Bronchial epithelial cell (primary cell): ENCODE results near the gene HOXB6. TPM values are rescaled to one million over a fixed set of nuclear protein-coding genes. Genes with fewer than 3 reads are reported as not detected.

Experiments
- DNase-seq: peaks from one replicate; pipeline ENCODE4 v3.0.0-alpha.2; 2010; ENCODE audit warnings: low read depth
- FAIRE-seq: peaks from 2 replicates; lab custom pipeline; 2011; peaks lifted over from hg19 to GRCh38; lab: Jason Lieb, UNC
- H3K27me3 ChIP-seq: 2 replicates; pipeline ENCODE4 v1.5.1; 2011; ENCODE audit warnings: low read length; ENCODE audit not compliant: control insufficient read depth, insufficient read depth
- H3K36me3 ChIP-seq: 2 replicates; pipeline ENCODE4 v1.5.1; 2011; ENCODE audit warnings: low read length; ENCODE audit not compliant: control insufficient read depth, insufficient read depth
- H3K4me3 ChIP-seq: 2 replicates; pipeline ENCODE4 v1.5.1; 2011; ENCODE audit warnings: mild to moderate bottlenecking, low read depth, low read length, control low read depth
- CTCF ChIP-seq: IDR thresholded peaks from 2 replicates; pipeline ENCODE4 v1.5.1; 2011; ENCODE audit warnings: mild to moderate bottlenecking, moderate library complexity, low read length, control low read depth, inconsistent platforms; ENCODE audit not compliant: insufficient read depth, severe bottlenecking
- total RNA-seq: library from RNA; depleted of rRNA; stranded (reverse); fragments of >200 nt; gene quantifications from 2 replicates; pipeline ENCODE4 v1.2.1, GENCODE V29; 2014

Gene HOXB6
- total RNA-seq, 1 donor from 2014 or later, result not detected

- FAIRE-seq (no peak), DNase-seq (peak; percentile 63)
- Histone ChIP-seq H3K27me3 (peaks cover 82% of the 10 kb centered on the region), H3K36me3 (no peaks in the 10 kb centered on the region), H3K4me3 (no peak overlapping the region)
- TF ChIP-seq CTCF, result no peak
These were observed 32.8 kb upstream of the HOXB6 start for GRCh38 chr17:48637323-48638260.

GRCh38 chr17:48636177-48637018 is 31.6 kb upstream of the HOXB6 start:
- peak; percentile 51 for TF ChIP-seq CTCF
- DNase-seq, result peak; percentile 10
- H3K4me3 ChIP-seq, result no peak overlapping the region
- FAIRE-seq, result no peak
- H3K36me3 ChIP-seq, result no peaks in the 10 kb centered on the region
- H3K27me3 ChIP-seq, result peaks cover 85% of the 10 kb centered on the region

- Histone ChIP-seq H3K4me3 (no peak overlapping the region), H3K27me3 (peaks cover 88% of the 10 kb centered on the region), H3K36me3 (no peaks in the 10 kb centered on the region)
- FAIRE-seq (no peak), DNase-seq (no peak)
- no peak for TF ChIP-seq CTCF
These were observed 29.9 kb upstream of the HOXB6 start for GRCh38 chr17:48634493-48635208.

GRCh38 chr17:48633266-48633677 is 28.5 kb upstream of the HOXB6 start:
- FAIRE-seq (no peak), DNase-seq (no peak)
- Histone ChIP-seq H3K4me3 (no peak overlapping the region), H3K36me3 (no peaks in the 10 kb centered on the region), H3K27me3 (peaks cover 92% of the 10 kb centered on the region)
- TF ChIP-seq CTCF, result no peak

- Histone ChIP-seq H3K4me3 (no peak overlapping the region), H3K27me3 (peaks cover 93% of the 10 kb centered on the region), H3K36me3 (no peaks in the 10 kb centered on the region)
- DNase-seq (no peak), FAIRE-seq (no peak)
- TF ChIP-seq CTCF, result no peak
These were observed 27.9 kb upstream of the HOXB6 start for GRCh38 chr17:48632579-48633265.
